Suppressor macrophage treated with lipopolysaccharide for 4 hours (primary cell): ENCODE data around the gene SLC2A6.

Source experiments
- DNase-seq: peaks from one replicate; pipeline ENCODE4 v3.0.0-alpha.2; 2020

The SLC2A6 gene

DNA sequence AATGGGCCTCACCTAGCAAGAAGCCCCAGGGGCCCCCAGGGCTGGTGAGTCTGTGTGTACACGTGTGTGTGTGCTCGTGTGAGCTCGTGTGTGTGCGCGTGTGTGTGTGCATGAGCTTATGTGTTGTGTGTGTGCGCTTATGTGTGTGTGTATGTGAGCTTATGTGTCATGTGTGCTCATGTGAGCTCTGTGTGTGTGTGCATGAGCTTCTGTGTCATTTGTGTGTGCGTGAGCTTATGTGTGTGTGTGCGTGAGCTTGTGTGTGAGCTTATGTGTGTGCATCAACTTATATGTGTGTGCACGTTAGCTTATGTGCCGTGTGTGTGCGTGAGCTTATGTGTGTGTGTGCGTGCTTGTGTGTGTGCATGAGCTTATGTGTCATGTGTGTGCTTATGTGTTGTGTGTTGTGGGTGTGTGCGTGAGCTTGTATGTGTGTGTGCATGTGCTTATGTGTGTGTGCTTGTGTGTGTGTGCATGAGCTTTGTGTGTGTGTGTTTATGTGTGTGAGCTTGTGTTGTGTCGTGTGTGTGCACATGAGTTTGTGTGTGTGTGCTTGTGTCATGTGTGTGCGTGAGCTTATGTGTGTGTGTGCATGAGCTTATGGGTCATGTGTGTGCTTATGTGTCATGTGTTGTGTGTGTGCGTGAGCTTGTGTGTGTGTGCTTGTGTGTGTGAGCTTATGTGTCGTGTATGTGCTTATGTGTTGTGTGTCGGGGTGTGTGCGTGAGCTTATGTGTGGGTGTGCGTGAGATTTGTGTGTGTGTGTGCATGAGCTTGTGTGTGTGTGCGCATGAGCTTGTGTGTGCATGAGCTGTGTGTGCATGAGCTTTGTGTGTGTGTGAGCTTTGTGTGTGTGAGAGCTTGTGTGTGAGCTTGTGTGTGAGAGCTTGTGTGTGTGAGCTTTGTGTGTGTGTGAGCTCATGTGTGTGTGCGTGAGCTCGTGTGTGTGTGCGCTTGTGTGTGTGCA, 16.7 kb upstream of the SLC2A6 start:
- no peak for DNase-seq

DNA sequence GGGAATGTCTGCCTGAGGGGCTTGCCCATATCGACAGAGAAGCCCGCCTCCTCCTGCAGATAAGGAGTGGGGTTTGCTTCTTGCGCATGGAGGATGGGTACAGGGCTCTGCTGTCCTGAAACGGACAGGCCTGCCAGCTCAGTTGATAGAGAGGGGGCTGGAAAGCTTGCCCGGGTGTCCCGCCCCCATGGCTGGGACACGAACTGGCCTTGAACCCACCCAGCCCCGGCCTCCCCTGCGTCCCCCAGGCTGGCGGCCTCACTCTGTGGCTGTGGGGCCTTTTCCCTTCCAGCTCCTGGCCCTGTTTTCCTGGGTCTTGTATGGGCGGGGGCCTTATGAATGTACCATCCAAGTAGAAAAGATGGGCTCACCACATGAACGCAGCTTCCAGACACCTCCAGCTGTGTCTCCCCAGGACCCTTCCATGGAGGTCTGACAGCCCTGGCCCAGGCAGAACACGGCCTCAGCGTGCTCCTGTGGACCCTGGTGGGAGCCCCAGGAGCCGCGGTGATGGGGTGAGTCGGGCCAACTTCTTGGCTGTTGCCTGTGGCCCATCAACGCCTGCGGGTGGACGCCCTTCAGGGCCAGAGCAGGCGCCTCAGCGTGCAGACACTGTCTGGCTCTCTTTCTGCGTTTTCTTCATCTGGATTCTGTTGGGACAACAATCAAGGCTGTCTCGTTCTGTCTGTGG, 15.9 kb upstream of the SLC2A6 start:
- DNase-seq = no peak

DNA sequence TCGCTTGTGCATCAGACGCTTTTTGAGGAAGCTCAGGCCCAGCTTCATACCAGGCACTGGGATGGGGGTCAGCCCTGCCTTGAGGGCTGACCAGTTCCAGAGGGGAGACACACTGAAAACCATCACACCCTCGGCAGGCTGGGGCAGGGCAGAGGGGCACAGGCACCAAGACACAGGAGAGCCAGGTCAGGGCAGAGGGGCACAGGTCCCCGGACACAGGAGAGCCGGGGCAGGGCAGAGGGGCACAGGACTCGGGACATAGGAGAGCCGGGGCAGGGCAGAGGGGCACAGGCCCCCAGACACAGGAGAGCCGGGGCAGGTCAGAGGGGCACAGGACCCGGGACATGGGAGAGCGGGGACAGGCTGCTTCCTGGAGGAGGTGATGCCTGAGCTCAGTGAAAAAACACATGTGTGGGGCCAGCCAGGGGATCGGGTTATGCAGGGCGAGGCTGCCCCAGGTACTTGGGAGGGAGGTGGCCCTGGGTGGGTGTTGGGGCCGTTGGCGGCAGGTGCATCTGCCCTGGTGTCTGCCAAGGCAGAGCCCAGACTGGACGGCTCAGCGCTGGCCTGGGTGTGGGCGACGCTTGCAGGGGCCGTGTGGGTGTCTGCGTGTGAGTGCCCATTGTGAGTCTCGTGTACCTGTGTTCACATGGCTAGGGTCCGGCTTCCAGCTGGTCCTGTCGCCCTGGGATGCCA, 15.1 kb upstream of the SLC2A6 start:
- no peak for DNase-seq

GRCh38 chr9:133493428-133493827, 14.5 kb upstream of the SLC2A6 start:
- no peak for DNase-seq

DNA sequence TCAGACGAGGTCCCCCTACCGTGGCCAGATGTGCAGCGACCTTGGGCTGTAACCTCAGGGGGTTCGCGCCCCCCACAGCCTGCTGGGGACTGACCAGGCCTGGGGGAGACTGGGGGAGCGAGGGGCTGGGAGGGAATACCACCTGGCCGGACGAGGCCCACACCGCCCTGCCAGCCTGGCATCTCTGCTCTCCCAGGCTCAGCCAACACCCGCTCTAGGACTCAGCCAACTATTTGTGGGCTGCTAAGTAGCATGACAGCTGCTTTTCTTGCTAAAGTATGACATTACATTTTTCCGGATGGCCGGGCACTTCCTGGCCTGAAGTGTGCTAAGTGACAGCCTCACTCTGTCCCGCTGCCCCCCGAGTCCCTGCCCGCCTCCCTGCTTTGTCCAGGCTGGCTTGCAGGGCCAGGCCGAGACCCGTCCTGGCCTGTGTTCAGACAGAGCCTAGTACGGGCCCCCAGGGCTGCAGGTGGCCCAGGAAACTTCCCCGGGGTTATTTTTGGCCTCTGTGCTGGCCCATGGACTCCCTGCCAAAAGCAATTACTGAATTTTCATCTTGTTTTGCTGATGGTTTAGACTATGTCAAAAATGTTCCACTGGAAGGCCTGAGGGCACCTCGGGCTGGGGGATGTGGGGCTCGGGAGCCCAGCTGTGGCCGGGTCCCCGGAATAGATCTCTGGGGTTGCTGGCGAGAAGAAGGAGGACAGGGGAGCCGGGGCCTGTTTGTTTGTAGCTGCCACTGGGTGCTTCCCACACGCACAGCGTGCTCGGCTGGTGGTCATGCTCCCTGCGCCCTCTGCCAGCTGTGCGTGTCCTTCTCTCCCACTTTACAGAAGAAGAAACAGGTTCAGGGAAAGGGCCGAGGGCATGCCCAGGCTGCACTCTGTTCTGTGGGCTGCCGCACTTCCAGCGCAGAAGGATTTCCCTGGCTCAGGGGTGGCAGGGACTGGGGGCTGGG, 13.4 kb upstream of the SLC2A6 start:
- no peak for DNase-seq

GRCh38 chr9:133491656-133491925, 12.7 kb upstream of the SLC2A6 start:
- DNase-seq = no peak

GRCh38 chr9:133490865-133491655, 12.2 kb upstream of the SLC2A6 start:
- DNase-seq = no peak

- DNase-seq = no peak
These were observed 11.3 kb upstream of the SLC2A6 start for GRCh38 chr9:133490201-133490681.

DNA sequence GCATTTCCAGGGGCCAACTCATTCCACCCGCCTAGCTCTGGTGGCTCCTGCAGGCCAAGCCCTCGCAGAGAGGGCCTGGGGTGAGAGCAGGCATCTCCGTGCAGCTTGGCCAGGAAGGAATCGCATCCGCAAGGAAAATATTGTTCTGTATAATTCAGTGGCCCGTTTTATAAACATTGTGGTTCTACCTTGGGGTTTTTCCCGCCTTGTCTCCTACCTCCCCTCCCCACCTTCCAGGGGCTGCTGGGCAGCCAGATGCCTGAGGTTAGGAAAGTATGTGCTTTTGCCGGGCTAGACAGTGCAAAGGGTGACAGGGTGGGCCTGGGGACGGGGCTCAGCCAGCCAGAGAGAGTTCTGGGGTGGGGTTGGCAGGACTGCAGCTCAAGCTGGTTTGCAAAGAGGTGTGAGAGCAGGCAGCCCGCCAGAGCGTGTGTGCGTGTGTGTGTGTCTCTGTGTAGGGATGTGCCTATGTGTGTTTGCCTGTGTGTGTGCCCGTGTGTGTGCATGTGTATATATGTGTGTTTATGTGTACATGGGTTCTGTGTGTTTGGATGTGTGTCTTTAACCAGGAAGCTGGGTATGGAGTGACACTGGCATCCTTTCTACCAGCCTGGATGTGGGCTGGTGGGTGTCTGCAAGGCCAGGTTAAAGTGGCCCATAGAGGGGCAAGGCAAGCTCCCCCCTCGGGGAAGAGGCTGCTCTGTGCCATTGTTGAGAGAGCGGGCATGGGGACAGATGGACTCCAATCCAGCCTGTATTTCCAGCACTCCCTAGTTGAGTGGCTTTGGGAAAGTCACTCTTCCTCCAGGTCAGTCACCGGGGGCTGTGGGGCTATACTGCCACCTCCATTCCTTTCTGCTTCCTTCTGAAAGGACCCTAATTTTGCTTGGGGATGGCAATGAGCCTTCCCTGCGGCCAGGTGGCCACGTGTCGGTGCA, 10.6 kb upstream of the SLC2A6 start:
- no peak for DNase-seq

DNA sequence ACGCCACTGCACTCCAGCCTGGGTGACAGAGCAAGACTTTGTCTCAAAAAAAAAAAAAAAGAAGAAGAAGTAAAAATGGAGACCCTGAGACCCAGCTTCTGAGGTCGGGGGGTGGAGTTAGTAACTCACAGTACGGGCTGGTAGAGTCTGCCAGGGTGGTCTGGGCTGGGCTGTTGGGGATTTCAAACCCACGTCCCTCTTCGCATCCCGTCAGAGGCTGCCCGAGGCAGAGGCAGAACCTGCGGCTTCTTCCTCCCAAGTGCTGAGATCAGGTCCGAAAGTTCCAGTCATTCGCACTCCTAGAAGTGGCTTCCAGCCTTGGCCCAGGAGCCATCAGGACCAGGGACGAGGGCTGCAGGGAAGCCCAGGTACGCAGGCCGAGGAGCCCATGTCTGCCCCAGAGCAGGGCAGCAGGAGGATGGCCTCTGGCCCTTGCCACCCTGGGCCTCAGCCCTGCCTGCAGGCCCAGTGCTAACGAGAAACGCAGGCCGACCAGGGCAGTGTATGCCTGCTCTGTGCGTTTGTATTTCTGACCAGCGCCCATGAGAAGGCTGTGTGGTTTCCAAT, 9.9 kb upstream of the SLC2A6 start:
- no peak for DNase-seq

DNA sequence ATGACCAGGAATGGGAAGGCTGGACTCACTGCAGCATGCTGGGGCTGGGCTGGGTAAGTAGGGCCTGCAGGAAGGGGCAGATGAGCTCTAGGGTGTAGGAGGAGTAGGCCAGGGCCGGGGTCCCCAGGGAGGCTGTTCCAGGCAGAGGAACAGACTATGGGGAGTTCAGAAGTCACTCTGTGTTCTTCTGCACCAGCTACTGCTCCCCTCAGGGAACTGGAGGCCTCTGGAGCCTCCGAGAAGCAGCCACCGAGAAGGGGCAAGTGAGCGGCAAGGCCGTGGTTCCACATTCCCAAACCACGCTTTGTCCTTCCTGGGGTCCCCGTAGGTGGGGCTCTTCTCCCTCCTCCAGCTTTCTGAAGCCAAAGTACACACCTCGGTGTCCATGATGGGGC, 8.4 kb upstream of the SLC2A6 start:
- DNase-seq = no peak

GRCh38 chr9:133485531-133486260, 6.8 kb upstream of the SLC2A6 start:
- DNase-seq = no peak

GRCh38 chr9:133484671-133485437, 6.0 kb upstream of the SLC2A6 start:
- no peak for DNase-seq

- no peak for DNase-seq
These were observed 4.7 kb upstream of the SLC2A6 start for GRCh38 chr9:133483611-133484010.

DNA sequence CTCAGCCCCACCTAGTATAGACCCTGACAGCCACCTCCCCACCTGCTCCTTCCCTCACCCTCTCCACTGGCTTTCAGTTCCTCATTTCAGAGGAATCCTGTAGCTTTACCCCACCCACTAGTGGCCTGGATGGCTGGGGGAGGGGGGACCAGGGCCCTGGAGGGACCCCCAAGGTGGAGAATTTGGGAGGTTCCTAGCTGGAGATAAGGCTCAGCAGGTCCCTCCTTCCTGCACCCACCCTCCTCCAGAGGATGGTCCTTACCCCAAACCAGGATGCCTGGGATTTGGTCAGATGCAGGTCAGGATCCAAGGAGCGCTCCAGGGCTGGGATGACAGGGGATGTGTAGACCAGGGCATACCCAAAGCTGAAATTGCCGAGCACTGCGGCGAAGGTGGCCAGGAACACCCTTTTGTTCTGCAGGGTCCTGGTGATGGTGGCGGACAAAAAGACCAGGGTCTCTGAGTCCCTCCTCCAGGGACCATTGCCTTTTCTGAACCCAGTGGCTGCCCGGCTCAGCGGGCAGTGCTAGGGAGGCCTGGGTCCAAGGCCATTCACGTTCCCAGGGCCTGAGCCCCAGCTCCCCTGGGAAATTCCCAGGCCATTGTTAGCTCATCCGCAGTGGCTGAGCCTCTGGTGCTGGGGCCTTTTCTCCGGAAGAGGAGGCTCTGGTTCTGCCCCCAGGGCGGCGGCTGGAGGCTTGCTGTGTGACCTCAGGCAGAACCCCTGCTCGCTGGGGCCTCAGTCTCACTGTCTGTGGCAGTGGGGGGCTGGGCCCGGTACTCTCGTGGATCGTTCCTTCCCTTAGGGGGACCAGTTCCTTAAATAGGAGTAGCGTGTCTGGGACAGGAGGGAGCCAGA, 678 bp downstream of the SLC2A6 start:
- DNase-seq = peak; percentile 81

GRCh38 chr9:133477461-133477860, 1.4 kb downstream of the SLC2A6 start:
- DNase-seq = no peak

- DNase-seq = no peak
These were observed 2.0 kb downstream of the SLC2A6 start for GRCh38 chr9:133476941-133477340.
